ENCODE measurements around the gene HACD2. TPM values are rescaled to one million over a fixed set of nuclear protein-coding genes. Genes with fewer than 3 reads are reported as not detected.

The HACD2 gene
- total and polyA plus RNA-seq, 10 of the 15 experiments (the other 5 are each of a cell fraction or from before 2014, with no cell fraction given) = 9.1 to 30.0 (median 18.8) TPM

- no peaks in the 10 kb centered on the region for H4K20me1 ChIP-seq (ENCODE audit: control insufficient read depth, insufficient read depth)
- ChIA-PET POLR2A (no interaction called here), RAD21 (ENCODE audit: unreplicated experiment) (no interaction called here), SMC1A (ENCODE audit: uncharacterized antibody, unreplicated experiment) (interaction anchor here (0.9 kb wide), 1 partner anchor 109 kb away, joined by 3 read pairs; no protein-coding TSS in a partner anchor), CTCF (no interaction called here)
- ATAC-seq (no peak), FAIRE-seq (no peak), DNase-seq (ENCODE audit: low read depth, low spot score) (no peak)
- no peaks in the 10 kb centered on the region for H3K79me2 ChIP-seq (ENCODE audit: control insufficient read depth, insufficient read depth, low read length)
- H3K36me3 ChIP-seq (ENCODE audit: control insufficient read depth in 2 of 2, insufficient read depth in 2 of 2, low read length in 1 of 2) = no peaks in the 10 kb centered on the region
- peaks cover 1 to 14% of the 10 kb centered on the region in 2 experiments for H3K27me3 ChIP-seq (replicated peaks in 1 of 2; ENCODE audit: control insufficient read depth in 2 of 2, insufficient read depth in 2 of 2, low read length in 1 of 2)
- no peak overlapping the region for H3K4me3 ChIP-seq
- no peaks in the 10 kb centered on the region for H3K9me3 ChIP-seq (replicated peaks; ENCODE audit: control insufficient read depth, insufficient read depth, low read length)
- H3K4me1 ChIP-seq (ENCODE audit: control insufficient read depth, insufficient read depth, low read length) = no peaks in the 10 kb centered on the region
- no peak overlapping the region for H3K27ac ChIP-seq (ENCODE audit: control insufficient read depth, insufficient read depth)
- intact Hi-C loops (cut with micrococcal nuclease; ENCODE audit: unreplicated experiment) (loop anchor here (5.0 kb wide), 1 partner anchor 107 kb away; no protein-coding TSS in a partner anchor), in situ Hi-C loops (cut with MboI) (no loop called here)
- H3K4me2 ChIP-seq (ENCODE audit: control insufficient read depth, insufficient read depth) = 0 out of 2 replicates have a peak overlapping the region, but pooled peaks have one; percentile 25
- no peak overlapping the region for H3K9ac ChIP-seq (ENCODE audit: control insufficient read depth, insufficient read depth, low read length)
- 47% methylated on average over 26 of the region's 33 CpGs for WGBS (ENCODE audit: insufficient coverage, insufficient replicate concordance, low lambda C conversion rate, missing lambda C conversion rate)
- no peak overlapping the region for H2AFZ ChIP-seq (ENCODE audit: control insufficient read depth, low read depth, low read length)
- BruUV-seq (replicated peaks) = no TSS peak
- TF ChIP-seq NFYB (IDR thresholded peaks at IDR 0.05; ENCODE audit: insufficient read depth, low read depth, low read length) (no peak), ZNF207 (IDR thresholded peaks at IDR 0.05; ENCODE audit: borderline replicate concordance) (no peak), SMAD5 (IDR thresholded peaks at IDR 0.05; ENCODE audit: low read depth) (no peak), MEF2B (IDR thresholded peaks at IDR 0.05; ENCODE audit: partially characterized antibody, poor library complexity, severe bottlenecking) (no peak), E4F1 (IDR thresholded peaks at IDR 0.05; ENCODE audit: borderline replicate concordance, partially characterized antibody) (no peak), YY1 (IDR thresholded peaks at IDR 0.05; ENCODE audit: low read depth, low read length) (no peak), CBFB (IDR thresholded peaks at IDR 0.05; ENCODE audit: low read depth) (no peak), PRDM15 (CRISPR knock-in tag; IDR thresholded peaks at IDR 0.05) (no peak), RAD51 (IDR thresholded peaks at IDR 0.05) (no peak), ZZZ3 (IDR thresholded peaks at IDR 0.05; ENCODE audit: control insufficient read depth, insufficient read length, low read depth) (no peak), JUND (IDR thresholded peaks at IDR 0.05; ENCODE audit: low read depth, low read length) (no peak), TCF7 (IDR thresholded peaks at IDR 0.05; ENCODE audit: borderline replicate concordance) (no peak)
- TF ChIP-seq, protein P1, sequence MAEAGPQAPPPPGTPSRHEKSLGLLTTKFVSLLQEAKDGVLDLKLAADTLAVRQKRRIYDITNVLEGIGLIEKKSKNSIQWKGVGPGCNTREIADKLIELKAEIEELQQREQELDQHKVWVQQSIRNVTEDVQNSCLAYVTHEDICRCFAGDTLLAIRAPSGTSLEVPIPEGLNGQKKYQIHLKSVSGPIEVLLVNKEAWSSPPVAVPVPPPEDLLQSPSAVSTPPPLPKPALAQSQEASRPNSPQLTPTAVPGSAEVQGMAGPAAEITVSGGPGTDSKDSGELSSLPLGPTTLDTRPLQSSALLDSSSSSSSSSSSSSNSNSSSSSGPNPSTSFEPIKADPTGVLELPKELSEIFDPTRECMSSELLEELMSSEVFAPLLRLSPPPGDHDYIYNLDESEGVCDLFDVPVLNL (IDR thresholded peaks at IDR 0.05; ENCODE audit: low read depth, low read length) = no peak
- TF ChIP-seq, protein P2, sequence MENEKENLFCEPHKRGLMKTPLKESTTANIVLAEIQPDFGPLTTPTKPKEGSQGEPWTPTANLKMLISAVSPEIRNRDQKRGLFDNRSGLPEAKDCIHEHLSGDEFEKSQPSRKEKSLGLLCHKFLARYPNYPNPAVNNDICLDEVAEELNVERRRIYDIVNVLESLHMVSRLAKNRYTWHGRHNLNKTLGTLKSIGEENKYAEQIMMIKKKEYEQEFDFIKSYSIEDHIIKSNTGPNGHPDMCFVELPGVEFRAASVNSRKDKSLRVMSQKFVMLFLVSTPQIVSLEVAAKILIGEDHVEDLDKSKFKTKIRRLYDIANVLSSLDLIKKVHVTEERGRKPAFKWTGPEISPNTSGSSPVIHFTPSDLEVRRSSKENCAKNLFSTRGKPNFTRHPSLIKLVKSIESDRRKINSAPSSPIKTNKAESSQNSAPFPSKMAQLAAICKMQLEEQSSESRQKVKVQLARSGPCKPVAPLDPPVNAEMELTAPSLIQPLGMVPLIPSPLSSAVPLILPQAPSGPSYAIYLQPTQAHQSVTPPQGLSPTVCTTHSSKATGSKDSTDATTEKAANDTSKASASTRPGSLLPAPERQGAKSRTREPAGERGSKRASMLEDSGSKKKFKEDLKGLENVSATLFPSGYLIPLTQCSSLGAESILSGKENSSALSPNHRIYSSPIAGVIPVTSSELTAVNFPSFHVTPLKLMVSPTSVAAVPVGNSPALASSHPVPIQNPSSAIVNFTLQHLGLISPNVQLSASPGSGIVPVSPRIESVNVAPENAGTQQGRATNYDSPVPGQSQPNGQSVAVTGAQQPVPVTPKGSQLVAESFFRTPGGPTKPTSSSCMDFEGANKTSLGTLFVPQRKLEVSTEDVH (IDR thresholded peaks at IDR 0.05; ENCODE audit: low read depth, partially characterized antibody) = no peak
Observed at GRCh38 chr3:123449997-123450604, 134.8 kb downstream of the HACD2 start.
